Cerebellar cortex (tissue), 1 donor: Measurements from ENCODE around the gene PPP1R14B.

Experiments
- DNase-seq: peaks from one replicate; pipeline ENCODE4 v3.0.0-alpha.2; 2015; ENCODE audit warnings: low spot score

The PPP1R14B gene

GRCh38 chr11:64281957-64282770 lies 35.4 kb upstream of the PPP1R14B start:
- DNase-seq: no peak

DNA sequence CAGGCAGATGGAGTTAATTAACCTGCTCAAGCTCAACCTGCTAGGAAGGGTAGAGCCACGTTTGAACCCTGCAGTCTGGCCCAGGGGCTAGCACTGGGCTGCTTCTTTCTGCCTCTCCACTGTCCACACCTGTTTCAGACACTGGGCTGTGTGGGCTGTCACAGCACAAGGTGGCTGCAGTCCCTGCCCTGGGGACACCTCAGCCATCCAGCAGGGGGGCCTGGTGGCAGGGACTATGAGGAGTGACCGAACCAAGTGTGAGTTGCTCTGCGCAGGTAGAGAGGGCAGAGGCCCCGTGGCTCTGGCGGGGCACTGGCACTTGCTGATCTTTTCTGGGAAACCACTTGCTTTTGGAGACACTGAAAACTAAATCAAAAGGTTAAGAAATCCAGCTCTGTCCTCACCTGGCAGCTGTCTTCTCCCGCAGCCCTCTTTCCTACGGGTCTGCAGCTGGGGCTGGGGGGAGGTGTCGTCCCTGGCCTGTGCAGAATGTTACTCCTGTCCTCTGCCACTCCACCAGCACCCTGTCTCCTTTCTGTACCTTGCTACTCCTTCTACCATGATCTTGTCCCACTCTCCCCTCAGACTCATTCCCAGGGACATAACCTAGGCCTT lies 31.9 kb upstream of the PPP1R14B start:
- DNase-seq: no peak

DNA sequence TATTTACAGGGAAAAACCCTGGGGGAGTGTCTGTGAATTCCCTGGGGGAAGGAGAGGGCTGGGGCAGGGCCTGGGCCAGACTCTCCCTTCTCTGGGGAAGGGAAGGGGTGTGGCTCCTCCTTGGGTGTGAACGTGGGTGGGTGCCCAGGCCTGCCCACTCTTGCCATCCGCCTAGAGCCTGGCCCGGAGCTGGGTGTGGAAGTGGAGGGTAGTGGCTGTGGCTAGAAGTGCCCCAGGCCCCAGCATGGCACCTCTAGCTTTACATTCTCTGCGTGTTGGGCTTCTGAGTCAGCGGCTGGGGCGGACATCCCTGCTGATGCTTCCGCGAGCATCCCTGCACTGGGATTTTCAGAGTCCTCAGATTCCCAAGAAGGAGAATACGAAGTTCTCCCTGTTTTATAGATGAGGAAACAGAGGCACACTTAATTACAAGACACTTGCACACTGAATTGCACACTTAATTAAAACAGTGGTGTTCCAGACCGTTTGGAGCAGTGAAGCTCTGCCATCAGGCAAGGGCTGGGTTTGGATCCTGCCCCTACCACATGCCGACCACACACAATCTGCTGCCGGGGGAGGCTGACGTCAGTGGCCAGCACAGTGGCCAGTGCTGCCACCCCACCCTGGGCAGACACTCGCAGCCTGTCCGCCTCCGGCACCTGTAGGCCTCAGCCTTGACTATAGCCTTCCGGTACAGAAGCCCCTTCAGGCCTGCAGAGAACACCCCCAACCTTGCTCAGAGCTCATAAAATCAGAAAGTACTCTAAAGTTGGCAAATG lies 30.1 kb upstream of the PPP1R14B start:
- DNase-seq: no peak

- DNase-seq: no peak
Observed at GRCh38 chr11:64275841-64276240, 29.1 kb upstream of the PPP1R14B start.

- no peak for DNase-seq
Observed at GRCh38 chr11:64275031-64275800, 28.5 kb upstream of the PPP1R14B start.

DNA sequence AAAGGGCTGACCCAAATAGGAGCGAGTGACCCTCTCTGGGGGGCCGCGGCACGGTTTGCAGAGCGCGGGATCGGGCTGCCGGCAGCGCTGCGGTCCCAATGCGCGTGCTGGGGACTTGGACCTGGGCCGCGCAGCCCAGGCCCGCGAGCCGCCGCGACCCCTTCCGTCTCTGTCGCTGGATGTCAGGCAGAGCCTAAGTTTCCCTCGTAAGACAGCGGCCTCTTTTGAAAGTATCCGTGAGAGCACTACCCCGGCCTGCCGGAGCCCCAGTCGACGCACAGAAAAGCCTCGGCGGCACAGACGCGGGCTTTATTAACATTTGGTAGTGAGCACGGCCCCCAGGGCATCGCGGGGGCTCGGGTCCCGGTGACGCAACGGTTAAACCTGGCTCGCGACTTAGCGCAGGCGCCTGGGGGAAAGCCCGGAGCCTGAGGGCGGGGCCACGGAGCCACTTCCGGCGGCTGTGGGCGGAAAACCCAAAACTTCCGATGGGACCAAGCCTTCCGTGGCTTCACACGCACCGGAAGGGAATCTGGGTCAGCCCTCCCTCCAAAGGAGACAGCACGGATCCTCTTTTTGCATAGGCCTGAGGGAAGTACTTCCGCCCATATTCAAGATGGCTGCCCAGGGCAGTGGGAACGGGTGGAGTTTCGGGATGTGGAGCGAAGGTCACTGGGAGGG lies 22.9 kb upstream of the PPP1R14B start:
- peak; percentile 100 for DNase-seq

- DNase-seq: no peak
Observed at GRCh38 chr11:64268893-64269539, 22.3 kb upstream of the PPP1R14B start.

DNA sequence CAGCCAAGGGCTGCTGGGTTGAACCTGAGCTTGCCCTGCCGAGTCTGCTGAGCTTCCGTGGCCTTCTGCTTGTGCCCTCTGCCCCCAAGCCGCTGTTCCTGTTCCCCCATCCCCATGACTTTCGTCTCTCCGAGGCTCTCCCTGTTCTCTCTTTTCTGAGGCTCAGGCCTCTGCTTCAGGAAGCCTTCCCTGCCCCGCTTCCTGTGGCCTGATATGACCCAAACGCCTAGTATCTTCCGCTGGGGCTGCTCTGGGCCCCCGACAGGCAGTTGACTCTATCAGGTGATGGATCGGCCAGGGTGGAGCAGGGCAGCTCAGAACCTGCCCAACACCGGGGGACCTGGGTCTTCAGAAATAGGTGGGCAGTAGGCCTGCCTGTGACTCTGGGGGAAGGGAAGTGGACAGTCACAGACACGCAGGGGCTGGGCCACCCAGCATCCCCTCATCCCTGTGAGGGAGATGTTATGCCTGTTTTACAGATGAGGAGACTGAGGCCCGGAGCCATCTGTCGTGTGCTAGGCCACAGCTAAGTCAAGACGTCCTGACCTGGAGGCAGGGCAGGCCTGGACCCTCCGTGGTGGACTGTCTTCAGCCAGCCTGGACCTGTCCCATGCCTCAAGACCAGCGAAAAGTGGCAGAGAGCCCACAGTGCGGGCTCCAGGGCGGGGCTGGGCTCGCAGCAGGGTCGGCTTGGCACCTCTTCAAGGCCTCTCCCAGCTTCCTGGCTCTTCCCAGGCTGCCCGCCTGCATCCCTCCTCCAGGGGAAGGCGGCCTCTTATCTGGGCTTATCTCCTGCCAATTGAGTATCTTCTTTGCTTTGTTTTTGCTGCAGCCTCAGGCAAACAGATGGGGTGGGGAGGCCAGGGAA lies 21.5 kb upstream of the PPP1R14B start:
- DNase-seq: peak; percentile 62

DNA sequence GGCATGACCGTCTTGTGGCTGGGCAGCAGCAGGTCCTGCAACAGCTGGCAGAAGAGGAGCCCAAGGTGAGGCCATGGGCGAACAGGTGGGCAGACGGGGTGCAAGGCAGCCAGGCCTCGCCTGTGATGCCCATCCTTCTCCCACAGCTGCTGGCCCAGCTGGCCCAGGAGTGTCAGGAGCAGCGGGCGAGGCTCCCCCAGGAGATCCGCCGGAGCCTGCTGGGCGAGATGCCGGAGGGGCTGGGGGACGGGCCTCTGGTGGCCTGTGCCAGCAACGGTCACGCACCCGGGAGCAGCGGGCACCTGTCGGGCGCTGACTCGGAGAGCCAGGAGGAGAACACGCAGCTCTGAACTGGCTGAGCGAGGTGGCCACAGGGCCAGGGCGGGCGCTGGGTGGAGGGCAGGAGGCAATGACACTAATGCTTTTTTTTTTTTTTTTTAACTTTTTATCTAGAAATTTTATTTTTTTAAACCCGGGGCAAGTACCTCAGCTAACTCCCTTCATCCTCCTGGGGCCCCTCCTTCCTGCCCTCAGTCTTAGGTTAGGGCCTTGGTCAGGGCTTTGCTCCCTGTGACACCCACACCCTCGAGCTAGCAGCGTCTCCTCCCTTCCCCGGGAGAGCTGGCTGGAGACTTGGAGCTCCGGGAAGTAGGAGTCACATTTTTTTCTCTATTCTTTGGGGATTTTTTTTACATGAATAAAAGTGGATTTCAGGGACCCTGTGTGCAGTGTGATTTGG lies 20.6 kb upstream of the PPP1R14B start:
- DNase-seq: no peak

- no peak for DNase-seq
Observed at GRCh38 chr11:64266339-64266738, 19.6 kb upstream of the PPP1R14B start.

DNA sequence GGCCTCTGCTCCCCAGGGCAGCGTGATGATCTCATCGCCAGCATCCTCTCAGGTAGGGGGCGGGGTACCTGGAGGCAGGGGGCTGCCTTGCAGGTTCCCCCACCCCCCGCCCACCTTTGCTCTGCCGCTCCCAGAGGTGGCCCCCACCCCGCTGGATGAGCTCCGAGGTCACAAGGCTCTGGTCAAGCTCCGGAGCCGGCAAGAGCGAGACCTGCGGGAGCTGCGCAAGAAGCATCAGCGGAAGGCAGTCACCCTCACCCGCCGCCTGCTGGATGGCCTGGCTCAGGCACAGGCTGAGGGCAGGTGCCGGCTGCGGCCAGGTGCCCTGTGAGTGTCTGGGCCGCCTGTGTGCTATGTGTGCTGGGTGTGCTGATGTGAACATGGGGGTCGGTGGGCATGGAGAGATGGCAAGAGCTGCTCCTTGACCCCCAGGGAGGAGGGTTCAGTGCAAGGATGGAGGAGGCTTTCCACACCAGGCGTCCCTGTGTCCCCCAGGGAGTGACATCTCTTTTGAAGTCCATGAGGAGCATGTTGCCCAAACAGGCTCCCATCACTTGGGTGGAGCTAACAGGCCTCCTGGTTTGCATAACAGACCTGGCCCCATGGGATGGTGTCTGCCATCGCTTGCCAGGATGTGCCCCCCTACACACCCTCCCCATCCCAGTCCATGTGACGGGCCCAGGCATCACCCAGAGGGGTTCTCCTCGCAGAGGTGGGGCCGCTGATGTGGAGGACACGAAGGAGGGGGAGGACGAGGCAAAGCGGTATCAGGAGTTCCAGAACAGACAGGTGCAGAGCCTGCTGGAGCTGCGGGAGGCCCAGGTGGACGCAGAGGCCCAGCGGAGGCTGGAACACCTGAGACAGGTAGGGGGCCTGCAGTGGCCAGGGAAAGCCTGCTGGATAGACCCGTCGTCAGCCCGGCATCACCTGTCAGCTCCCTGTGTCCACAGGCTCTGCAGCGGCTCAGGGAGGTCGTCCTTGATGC lies 18.7 kb upstream of the PPP1R14B start:
- no peak for DNase-seq

DNA sequence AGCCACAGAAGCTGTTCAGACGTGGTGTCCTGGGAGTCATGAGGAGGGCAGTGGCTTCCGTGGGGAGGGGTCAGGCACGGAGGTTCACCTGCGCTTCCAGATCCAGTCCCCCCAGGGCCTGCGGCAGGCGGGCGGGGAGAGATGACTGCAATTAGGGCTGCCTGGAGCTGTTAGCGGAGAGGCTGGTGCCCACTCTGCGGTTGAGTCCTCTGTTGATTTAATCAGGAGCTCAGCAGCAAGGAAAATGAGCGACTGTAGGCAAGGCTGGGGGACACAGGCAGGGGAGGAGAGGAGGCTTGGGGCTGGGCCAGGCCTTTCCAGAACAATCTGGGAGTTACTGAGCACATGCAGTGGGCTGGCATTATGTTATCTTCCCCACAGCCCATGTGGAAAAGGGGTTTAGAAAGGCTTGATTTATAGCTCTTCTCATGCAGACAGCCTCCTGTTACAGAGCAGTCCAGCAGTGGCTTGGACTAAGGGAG lies 17.7 kb upstream of the PPP1R14B start:
- DNase-seq: no peak

DNA sequence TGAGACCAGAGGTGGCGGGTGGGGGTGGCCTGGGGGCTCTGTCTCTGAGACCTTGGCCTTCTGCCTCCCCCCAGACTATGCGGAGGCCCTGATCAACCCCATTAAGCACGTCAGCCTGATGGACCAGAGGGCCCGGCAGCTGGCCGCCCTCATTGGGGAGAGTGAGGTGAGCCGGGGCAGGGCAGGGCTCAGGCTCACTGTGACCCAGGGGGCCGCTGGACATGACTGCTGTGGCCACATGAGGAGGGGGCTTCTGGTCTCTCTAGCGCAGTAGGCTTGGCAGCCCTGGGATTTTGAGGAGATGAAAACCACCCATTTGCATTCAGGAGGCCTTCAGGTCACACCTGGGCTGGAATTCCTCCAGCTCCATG lies 17.2 kb upstream of the PPP1R14B start:
- no peak for DNase-seq

- DNase-seq: no peak
Observed at GRCh38 chr11:64263021-64263946, 16.5 kb upstream of the PPP1R14B start.

DNA sequence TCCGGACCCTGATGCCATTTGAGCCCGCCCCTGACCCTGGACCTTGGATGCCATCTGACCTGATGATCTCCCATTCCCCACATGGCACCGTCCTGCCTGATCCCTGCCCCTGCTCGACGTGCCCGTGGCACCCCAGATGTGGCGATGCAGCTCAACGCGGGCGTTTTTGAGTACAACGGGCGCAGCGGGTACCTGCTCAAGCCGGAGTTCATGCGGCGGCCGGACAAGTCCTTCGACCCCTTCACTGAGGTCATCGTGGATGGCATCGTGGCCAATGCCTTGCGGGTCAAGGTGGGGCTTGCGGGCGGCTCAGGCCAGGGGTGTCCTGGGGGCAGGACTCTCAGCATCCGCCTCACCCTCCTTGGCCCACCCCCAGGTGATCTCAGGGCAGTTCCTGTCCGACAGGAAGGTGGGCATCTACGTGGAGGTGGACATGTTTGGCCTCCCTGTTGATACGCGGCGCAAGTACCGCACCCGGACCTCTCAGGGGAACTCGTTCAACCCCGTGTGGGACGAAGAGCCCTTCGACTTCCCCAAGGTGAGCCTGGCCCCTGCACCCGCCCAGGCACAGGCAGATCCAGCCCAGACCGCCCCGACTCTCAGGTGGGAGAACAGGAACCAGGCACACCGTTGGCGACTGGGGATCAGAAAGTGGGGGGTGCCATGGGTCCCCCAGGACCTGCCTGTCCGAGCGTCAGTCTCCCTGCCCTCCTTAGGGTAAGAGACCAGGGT lies 15.7 kb upstream of the PPP1R14B start:
- DNase-seq: no peak

DNA sequence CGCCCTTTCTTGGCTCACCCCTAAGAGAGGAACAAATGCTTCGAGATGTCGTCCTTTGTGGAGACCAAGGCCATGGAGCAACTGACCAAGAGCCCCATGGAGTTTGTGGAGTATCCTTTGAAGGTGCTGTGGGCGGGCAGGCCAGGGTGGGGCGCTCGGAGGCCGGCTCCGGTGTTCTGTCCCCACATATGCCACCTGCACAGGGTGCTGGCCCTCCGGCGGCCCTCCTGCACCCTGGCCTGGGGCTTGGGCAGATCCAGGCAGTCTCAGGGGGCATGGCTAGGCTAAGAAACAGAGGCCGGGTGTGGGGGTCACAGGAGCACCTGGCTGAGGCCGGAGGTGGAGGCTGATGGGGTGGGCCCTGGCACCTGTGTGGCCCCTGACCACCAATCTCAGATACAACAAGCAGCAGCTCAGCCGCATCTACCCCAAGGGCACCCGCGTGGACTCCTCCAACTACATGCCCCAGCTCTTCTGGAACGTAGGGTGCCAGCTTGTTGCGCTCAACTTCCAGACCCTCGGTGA lies 14.9 kb upstream of the PPP1R14B start:
- no peak for DNase-seq
